NB4 (cell line): ENCODE measurements around the gene KMT2C.

ENCODE experiments used
- CTCF ChIP-seq: IDR thresholded peaks from one replicate; pipeline ENCODE4 v1.5.1; 2012; ENCODE audit warnings: low read depth, low read length
- POLR2A ChIP-seq: IDR thresholded peaks from 2 replicates; pipeline ENCODE4 v1.6.1; 2011; ENCODE audit warnings: mild to moderate bottlenecking; ENCODE audit not compliant: insufficient read length; ENCODE audit errors: extremely low read depth

- TF ChIP-seq CTCF, result no peak
- TF ChIP-seq POLR2A, result no peak
Measured at GRCh38 chr7:152395112-152395511, 40.7 kb downstream of the KMT2C start.
